ENCODE results near the gene TRPC4AP.

DNA sequence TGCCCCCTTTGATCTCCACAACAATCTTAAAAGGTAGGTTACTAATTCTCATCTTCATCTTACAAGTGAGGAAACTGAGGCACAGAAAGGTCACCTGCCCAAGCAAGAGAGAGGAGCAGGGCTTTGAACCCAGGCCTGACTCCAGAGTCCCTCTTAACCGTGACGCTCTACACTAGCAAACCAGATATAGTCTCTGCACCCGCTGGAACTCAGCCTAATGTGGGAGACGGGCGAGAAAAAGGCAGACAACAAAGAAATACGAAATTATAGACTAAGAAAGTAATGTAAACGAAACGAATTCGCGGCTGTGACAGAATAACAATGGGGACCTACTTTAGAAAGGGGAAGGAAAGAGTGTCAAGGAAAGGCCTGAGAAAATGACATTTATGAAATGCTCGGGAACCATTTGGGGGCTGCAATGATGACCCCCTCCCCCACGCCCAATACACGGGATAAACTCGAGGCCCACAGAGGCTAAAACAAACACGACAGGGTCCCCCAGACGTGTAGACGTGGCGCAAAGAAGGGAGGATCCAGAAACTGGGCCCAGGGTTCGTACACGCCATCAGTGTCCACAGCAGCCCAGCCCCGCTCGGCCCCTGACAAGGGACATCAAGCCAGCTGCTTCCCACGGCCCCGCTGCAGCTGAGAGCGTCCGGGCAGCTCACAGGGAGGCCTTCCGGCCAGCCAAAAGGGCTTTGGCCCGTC is 637 bp downstream of the TRPC4AP start:
- no peak for TF ChIP-seq POLR2A (IDR thresholded peaks at IDR 0.05)
- TF ChIP-seq, protein P1, sequence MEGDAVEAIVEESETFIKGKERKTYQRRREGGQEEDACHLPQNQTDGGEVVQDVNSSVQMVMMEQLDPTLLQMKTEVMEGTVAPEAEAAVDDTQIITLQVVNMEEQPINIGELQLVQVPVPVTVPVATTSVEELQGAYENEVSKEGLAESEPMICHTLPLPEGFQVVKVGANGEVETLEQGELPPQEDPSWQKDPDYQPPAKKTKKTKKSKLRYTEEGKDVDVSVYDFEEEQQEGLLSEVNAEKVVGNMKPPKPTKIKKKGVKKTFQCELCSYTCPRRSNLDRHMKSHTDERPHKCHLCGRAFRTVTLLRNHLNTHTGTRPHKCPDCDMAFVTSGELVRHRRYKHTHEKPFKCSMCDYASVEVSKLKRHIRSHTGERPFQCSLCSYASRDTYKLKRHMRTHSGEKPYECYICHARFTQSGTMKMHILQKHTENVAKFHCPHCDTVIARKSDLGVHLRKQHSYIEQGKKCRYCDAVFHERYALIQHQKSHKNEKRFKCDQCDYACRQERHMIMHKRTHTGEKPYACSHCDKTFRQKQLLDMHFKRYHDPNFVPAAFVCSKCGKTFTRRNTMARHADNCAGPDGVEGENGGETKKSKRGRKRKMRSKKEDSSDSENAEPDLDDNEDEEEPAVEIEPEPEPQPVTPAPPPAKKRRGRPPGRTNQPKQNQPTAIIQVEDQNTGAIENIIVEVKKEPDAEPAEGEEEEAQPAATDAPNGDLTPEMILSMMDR (IDR thresholded peaks at IDR 0.05), result no peak

Measured in suprapubic skin (tissue), 3 donors.